HCT116 (cell line): ENCODE results near the gene PRCD. TPM values are rescaled to one million over a fixed set of nuclear protein-coding genes. Genes with fewer than 3 reads are reported as not detected.

Source experiments
- ATAC-seq: fragments of 200-7000 bp; cut with Tn5 transposase; 2 replicates; pipeline ENCODE4 v1.9.1; 2020; ENCODE audit warnings: mild to moderate bottlenecking, moderate library complexity
- BruUV-seq: library from RNA; stranded (reverse); fragments of 400-500 nt; replicated peaks from 2 replicates; lab custom pipeline; 2021; lab: Mats Ljungman, UMichigan
- CTCF ChIA-PET: fragments of 300-600 bp; sonication (Branson Sonifier 250); formaldehyde crosslinking; loops from one replicate; lab custom pipeline; 2021; ENCODE audit warnings: antibody characterized with exemption; lab: Charles Lee
- POLR2A ChIA-PET: fragments of 300-600, 350-600 bp; sonication (Branson Sonifier 250); formaldehyde crosslinking; loops from one replicate; lab custom pipeline; 2021; ENCODE audit warnings: antibody characterized with exemption; lab: Charles Lee
- RAD21 ChIA-PET, 2 experiments: fragments of 300-600 bp; sonication (Branson Sonifier 250); formaldehyde crosslinking; loops; one replicate each; lab custom pipeline; 2023; ENCODE audit warnings: low total read pairs in 2 of 2; ENCODE audit not compliant: uncharacterized antibody in 2 of 2, unreplicated experiment in 2 of 2, low non-redundant PET in 1 of 2; lab: Charles Lee
- DNase-seq: peaks from one replicate; pipeline ENCODE4 v3.0.0-alpha.2; 2010; ENCODE audit warnings: low read depth, low spot score
- H2AFZ ChIP-seq: fragments of 200-600 bp; shearing (Covaris generic), sonication (generic); 2 replicates; pipeline ENCODE4 v1.6.1; 2017; ENCODE audit warnings: low read depth, mixed run types, mixed read lengths, antibody characterized with exemption, low read length; ENCODE audit not compliant: poor library complexity, severe bottlenecking
- H3K27ac ChIP-seq: 2 replicates; pipeline ENCODE4 v1.5.1; 2012; ENCODE audit warnings: low read depth, low read length
- H3K27me3 ChIP-seq: fragments of 200-600 bp; sonication (generic); 2 replicates; pipeline ENCODE4 v1.6.1; 2016; ENCODE audit warnings: mixed run types, low read length, mixed read lengths; ENCODE audit not compliant: insufficient read depth
- H3K36me3 ChIP-seq, 2 experiments: fragments of 200-500 bp in 1 of 2; fragments of 200-600 bp in 1 of 2; sonication (Bioruptor generic) in 1 of 2; sonication (generic) in 1 of 2; 2 replicates each; pipeline versions ENCODE4 v1.5.1 to v1.6.1; 2014 to 2016; ENCODE audit warnings: low read length in 2 of 2, inconsistent platforms in 1 of 2, mixed read lengths in 1 of 2, mixed run types in 1 of 2; ENCODE audit not compliant: insufficient read depth in 2 of 2, control insufficient read depth in 1 of 2
- H3K4me1 ChIP-seq, 2 experiments: fragments of 200-600 bp in 1 of 2; sonication (generic) in 1 of 2; 2 replicates each; pipeline versions ENCODE4 v1.5.1 to v1.6.1; 2012 to 2017; ENCODE audit warnings: low read length in 2 of 2, inconsistent platforms in 1 of 2, mild to moderate bottlenecking in 1 of 2, mixed read lengths in 1 of 2, mixed run types in 1 of 2, moderate library complexity in 1 of 2; ENCODE audit not compliant: insufficient read depth in 2 of 2, control insufficient read depth in 1 of 2
- H3K4me2 ChIP-seq: fragments of 200-600 bp; sonication (generic); 2 replicates; pipeline ENCODE4 v1.6.1; 2017; ENCODE audit warnings: mixed run types, low read length, mixed read lengths
- H3K4me3 ChIP-seq, 2 experiments: fragments of 200-600 bp in 1 of 2; sonication (generic) in 1 of 2; replicated peaks in 1 of 2; 2 replicates each; pipeline ENCODE4 v1.5.1; 2011 to 2016; ENCODE audit warnings: low read length in 2 of 2, control low read depth in 1 of 2, low read depth in 1 of 2, mild to moderate bottlenecking in 1 of 2, mixed read lengths in 1 of 2, mixed run types in 1 of 2
- H3K79me2 ChIP-seq: fragments of 200-600 bp; sonication (generic); 2 replicates; pipeline ENCODE4 v1.6.1; 2017; ENCODE audit warnings: mild to moderate bottlenecking, mixed run types, low read length, moderate library complexity, mixed read lengths; ENCODE audit not compliant: insufficient read depth
- H3K9ac ChIP-seq: fragments of 200-600 bp; sonication (generic); 2 replicates; pipeline ENCODE4 v1.6.1; 2016; ENCODE audit warnings: low read length, mixed read lengths
- H3K9me2 ChIP-seq: fragments of 200-600 bp; sonication (generic), shearing (Covaris generic); 2 replicates; pipeline ENCODE4 v1.6.1; 2017; ENCODE audit warnings: mixed run types, mild to moderate bottlenecking, moderate library complexity; ENCODE audit not compliant: insufficient read depth
- H3K9me3 ChIP-seq, 2 experiments: fragments of 200-500 bp in 1 of 2; fragments of 200-600 bp in 1 of 2; sonication (Bioruptor generic) in 1 of 2; sonication (generic) in 1 of 2; 2 replicates each; pipeline ENCODE4 v1.6.1; 2014 to 2017; ENCODE audit warnings: low read length in 2 of 2, mixed read lengths in 2 of 2, inconsistent platforms in 1 of 2, low read depth in 1 of 2, mild to moderate bottlenecking in 1 of 2, mixed run types in 1 of 2, moderate library complexity in 1 of 2; ENCODE audit not compliant: control insufficient read depth in 1 of 2, insufficient read depth in 1 of 2
- H4K20me1 ChIP-seq: fragments of 200-600 bp; sonication (generic), shearing (Covaris generic); 2 replicates; pipeline ENCODE4 v1.6.1; 2017; ENCODE audit warnings: mixed run types, mild to moderate bottlenecking, moderate library complexity; ENCODE audit not compliant: insufficient read depth
- CBX3 ChIP-seq: IDR thresholded peaks from 2 replicates; pipeline ENCODE4 v1.6.1; 2012; ENCODE audit warnings: low read depth
- CEBPB ChIP-seq: IDR thresholded peaks from 2 replicates; pipeline ENCODE4 v1.6.1; 2012; ENCODE audit warnings: low read depth
- EGR1 ChIP-seq: IDR thresholded peaks from 2 replicates; pipeline ENCODE4 v1.6.1; 2012; ENCODE audit warnings: low read depth
- EZH2 ChIP-seq: fragments of 200-600 bp; sonication (generic); IDR thresholded peaks from 2 replicates; pipeline ENCODE4 v1.6.1; 2017; ENCODE audit warnings: antibody characterized with exemption, mixed run types
- EZH2phosphoT487 ChIP-seq: fragments of 200-600 bp; IDR thresholded peaks from 2 replicates; pipeline ENCODE4 v1.6.1; 2018; ENCODE audit warnings: antibody characterized with exemption, borderline replicate concordance
- JUND ChIP-seq: IDR thresholded peaks from 2 replicates; pipeline ENCODE4 v1.6.1; 2012
- POLR2AphosphoS5 ChIP-seq: IDR thresholded peaks from 2 replicates; pipeline ENCODE4 v1.6.1; 2011; ENCODE audit warnings: mild to moderate bottlenecking, low read depth, low read length, moderate library complexity
- SRF ChIP-seq: IDR thresholded peaks from 2 replicates; pipeline ENCODE4 v1.6.1; 2012; ENCODE audit warnings: low read depth
- ZFX ChIP-seq: fragments of 450-650 bp; IDR thresholded peaks from 2 replicates; pipeline ENCODE4 v1.6.1; 2017
- ZNF274 ChIP-seq: fragments of 200-500 bp; sonication (Bioruptor generic); IDR thresholded peaks from 2 replicates; pipeline ENCODE4 v1.6.1; 2014; ENCODE audit warnings: mild to moderate bottlenecking, low read depth, low read length, inconsistent platforms
- intact Hi-C: fragments of 100-400 bp; cut with micrococcal nuclease; formaldehyde crosslinking; loops from 2 replicates; pipeline ENCODE4 v1.10.0; 2022
- total RNA-seq: library from RNA; stranded (reverse); gene quantifications from one replicate; pipeline ENCODE4 v1.2.1, GENCODE V29; 2021; ENCODE audit not compliant: unreplicated experiment
- TF ChIP-seq, protein P1 (sequence below): IDR thresholded peaks from 2 replicates; pipeline ENCODE4 v1.6.1; 2011; ENCODE audit warnings: mild to moderate bottlenecking, low read length, moderate library complexity; ENCODE audit not compliant: insufficient replicate concordance; ENCODE audit errors: extremely low read depth
- TF ChIP-seq, protein P2 (sequence below): IDR thresholded peaks from 2 replicates; pipeline ENCODE4 v1.6.1; 2012; ENCODE audit warnings: low read depth

Gene PRCD
- total RNA-seq, 1 experiment from 2014 or later: not detected

DNA sequence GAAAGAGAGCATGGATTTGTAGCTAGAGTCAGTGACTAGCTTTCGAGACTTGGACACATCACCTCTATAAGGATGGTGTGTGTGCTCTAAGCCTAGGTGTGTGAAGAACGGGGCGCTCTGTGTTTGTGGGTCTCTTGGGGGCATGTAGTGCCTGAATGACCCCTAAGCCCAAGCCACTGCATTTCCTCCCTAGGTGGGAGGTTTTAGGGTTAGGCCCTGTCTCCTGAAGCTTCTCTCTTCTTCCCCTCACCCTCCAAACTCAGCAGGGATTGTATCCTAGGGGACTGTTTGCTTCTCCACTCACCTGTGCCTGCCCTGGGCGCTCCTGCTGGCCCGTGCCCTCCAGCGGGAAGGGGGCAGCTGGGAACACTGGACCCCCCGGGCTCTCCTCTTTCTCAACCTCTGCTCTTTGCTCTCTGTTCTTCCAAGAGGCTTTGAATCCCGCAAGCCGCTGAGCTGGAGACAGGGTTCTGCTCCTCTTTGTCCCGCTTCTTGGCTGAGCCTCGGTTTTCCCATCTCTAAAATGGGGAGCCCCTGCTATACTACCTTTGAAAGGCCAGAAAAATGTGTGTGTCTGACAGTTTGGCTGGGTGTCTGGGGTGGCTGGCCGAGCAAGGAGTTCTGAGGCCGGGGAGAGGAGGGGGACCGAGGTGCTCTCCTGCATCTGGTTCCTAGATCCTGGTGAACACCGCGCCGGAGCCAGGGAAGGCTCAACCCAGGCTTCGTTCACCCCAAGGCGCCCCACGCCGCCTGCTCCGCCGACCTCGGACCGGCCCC, 3.1 kb upstream of the PRCD start:
- Histone ChIP-seq H3K36me3 (no peaks in the 10 kb centered on the region), H3K4me1 (peaks cover 8 to 16% of the 10 kb centered on the region in 2 experiments), H3K4me3 (no peak overlapping the region), H3K4me2 (no peak overlapping the region), H3K79me2 (no peaks in the 10 kb centered on the region), H4K20me1 (no peaks in the 10 kb centered on the region), H3K27me3 (no peaks in the 10 kb centered on the region), H3K9me2 (no peaks in the 10 kb centered on the region), H3K9me3 (no peaks in the 10 kb centered on the region), H3K27ac (no peak overlapping the region), H3K9ac (no peak overlapping the region), H2AFZ (no peak overlapping the region)
- CTCF ChIA-PET: interaction anchor here (2.2 kb wide), 1 partner anchor 13 kb away, joined by 8 read pairs; no protein-coding TSS in a partner anchor
- POLR2A ChIA-PET: interaction anchor here (1.3 kb wide), 1 partner anchor 21 kb away, joined by 4 read pairs; no protein-coding TSS in a partner anchor
- intact Hi-C loops: no loop called here
- no peak for DNase-seq
- TF ChIP-seq, protein P1, sequence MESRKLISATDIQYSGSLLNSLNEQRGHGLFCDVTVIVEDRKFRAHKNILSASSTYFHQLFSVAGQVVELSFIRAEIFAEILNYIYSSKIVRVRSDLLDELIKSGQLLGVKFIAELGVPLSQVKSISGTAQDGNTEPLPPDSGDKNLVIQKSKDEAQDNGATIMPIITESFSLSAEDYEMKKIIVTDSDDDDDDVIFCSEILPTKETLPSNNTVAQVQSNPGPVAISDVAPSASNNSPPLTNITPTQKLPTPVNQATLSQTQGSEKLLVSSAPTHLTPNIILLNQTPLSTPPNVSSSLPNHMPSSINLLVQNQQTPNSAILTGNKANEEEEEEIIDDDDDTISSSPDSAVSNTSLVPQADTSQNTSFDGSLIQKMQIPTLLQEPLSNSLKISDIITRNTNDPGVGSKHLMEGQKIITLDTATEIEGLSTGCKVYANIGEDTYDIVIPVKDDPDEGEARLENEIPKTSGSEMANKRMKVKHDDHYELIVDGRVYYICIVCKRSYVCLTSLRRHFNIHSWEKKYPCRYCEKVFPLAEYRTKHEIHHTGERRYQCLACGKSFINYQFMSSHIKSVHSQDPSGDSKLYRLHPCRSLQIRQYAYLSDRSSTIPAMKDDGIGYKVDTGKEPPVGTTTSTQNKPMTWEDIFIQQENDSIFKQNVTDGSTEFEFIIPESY: no peak
- TF ChIP-seq EZH2phosphoT487 (no peak), POLR2AphosphoS5 (no peak), CEBPB (no peak), EZH2 (no peak), ZFX (no peak), JUND (no peak), ZNF274 (no peak), CBX3 (no peak), SRF (no peak), EGR1 (no peak)
- TF ChIP-seq, protein P2, sequence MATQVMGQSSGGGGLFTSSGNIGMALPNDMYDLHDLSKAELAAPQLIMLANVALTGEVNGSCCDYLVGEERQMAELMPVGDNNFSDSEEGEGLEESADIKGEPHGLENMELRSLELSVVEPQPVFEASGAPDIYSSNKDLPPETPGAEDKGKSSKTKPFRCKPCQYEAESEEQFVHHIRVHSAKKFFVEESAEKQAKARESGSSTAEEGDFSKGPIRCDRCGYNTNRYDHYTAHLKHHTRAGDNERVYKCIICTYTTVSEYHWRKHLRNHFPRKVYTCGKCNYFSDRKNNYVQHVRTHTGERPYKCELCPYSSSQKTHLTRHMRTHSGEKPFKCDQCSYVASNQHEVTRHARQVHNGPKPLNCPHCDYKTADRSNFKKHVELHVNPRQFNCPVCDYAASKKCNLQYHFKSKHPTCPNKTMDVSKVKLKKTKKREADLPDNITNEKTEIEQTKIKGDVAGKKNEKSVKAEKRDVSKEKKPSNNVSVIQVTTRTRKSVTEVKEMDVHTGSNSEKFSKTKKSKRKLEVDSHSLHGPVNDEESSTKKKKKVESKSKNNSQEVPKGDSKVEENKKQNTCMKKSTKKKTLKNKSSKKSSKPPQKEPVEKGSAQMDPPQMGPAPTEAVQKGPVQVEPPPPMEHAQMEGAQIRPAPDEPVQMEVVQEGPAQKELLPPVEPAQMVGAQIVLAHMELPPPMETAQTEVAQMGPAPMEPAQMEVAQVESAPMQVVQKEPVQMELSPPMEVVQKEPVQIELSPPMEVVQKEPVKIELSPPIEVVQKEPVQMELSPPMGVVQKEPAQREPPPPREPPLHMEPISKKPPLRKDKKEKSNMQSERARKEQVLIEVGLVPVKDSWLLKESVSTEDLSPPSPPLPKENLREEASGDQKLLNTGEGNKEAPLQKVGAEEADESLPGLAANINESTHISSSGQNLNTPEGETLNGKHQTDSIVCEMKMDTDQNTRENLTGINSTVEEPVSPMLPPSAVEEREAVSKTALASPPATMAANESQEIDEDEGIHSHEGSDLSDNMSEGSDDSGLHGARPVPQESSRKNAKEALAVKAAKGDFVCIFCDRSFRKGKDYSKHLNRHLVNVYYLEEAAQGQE: no peak
- BruUV-seq: no TSS peak
- no peak for ATAC-seq
- RAD21 ChIA-PET: no interaction called here
